ACHN (cell line): ENCODE measurements around the gene ASB9.
"Not testable (repeated sequence)": the region's sequence is repeated elsewhere in the genome, so short reads cannot be mapped to it uniquely, and the experiment has no call there.

Experiments used
- DNase-seq: peaks from one replicate; pipeline ENCODE4 v3.0.0-alpha.2; 2015
- in situ Hi-C: cut with HindIII; loops from 2 replicates; pipeline ENCODE4 v1.10.0; 2017; ENCODE audit warnings: low sequenced_read_pairs, low pct_ligation_motif_present, low pct_unique_long_range_greater_than_20kb

The ASB9 gene

DNA sequence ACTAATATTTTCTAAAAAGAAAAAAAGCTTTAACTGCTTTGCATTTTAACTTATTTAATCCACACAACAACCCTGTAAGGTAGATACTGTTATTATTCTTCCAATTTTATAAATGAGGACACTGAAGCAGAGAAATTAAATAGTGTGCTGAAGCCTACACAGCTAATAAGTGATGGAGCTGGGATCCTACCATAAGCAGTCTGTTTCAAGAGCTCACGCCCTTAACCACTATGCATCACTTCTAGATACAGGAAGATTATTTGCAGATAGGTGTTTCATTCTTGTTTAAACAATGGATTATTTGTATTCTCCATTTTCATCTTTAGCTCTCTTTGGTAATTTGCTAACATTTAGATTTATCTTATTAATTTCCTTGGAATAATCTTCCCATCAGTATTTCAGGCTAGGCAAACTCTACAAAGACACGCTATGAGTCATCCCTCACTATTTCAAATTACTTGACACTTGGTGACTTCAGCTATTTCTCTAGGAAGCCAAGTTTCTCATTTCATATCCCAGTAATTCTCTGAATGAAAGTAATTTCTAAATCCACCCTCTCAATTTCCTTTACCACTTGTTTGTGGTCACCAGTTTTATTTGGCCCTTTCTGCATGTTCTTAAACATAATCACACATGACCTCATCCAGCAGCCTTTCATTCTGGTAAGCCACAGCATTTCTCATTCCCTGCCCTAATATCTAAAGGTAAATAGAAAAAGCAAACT is 67.3 kb downstream of the ASB9 start:
- no peak for DNase-seq
- in situ Hi-C loops = no loop called here

- in situ Hi-C loops = no loop called here
- no peak for DNase-seq
Observed at GRCh38 chrX:15200871-15201270, 69.0 kb downstream of the ASB9 start.

DNA sequence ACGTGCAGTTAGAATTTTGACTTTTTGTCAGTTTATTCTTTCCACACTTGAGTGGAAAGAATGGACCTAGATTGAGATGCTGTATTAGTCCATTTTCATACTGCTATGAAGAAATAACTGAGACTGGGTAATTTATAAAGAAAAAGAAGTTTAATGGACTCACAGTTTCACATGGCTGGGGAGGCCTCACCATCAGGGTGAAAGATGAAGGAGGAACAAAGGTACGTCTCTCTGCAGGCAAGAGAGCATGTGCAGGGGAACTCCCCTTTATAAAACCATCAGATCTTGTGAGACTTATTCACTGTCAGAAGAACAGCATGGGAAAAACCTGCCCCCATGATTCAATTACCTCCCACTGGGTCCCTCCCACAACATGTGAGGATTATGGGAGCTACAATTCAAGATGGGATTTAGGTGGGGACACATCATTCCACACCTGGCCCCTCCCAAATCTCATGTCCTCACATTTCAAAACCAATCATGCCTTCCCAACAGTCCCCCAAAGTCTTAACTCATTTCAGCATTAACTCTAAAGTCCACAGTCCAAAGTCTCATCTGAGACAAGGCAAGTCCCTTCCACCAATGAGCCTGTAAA is 71.2 kb downstream of the ASB9 start:
- DNase-seq, in situ Hi-C loops: not testable (repeated sequence)

GRCh38 chrX:15194146-15194545 is 75.7 kb downstream of the ASB9 start:
- in situ Hi-C loops = no loop called here
- DNase-seq = no peak
